HG03095 (cell line): ENCODE results near the gene CRADD.

Source experiments
- ATAC-seq: cut with Tn5 transposase; IDR thresholded peaks from one replicate; pipeline ENCODE4 v1.9.1; 2021; ENCODE audit warnings: moderate library complexity; ENCODE audit not compliant: unreplicated experiment

Gene CRADD

GRCh38 chr12:93670104-93670503, 7.1 kb upstream of the CRADD start:
- ATAC-seq: no peak

DNA sequence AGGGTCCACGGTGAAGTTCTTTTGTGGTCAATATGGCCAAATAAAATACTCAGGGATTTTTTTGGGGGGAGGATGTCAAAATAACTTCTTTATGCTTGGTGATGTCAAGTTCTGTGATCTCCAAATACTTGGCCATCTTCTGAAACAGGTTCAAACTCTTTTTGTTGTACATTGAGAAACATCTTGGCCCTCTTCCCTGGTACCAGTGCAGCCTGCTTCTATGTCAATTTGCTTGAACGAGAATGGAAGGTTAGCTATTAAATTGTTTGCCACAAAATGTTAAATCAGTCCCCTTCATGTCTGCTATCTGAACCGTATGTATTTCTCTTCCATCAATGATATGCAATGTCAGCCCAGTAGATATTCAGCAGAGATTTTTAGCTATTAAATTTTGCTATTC, 6.1 kb upstream of the CRADD start:
- no peak for ATAC-seq

DNA sequence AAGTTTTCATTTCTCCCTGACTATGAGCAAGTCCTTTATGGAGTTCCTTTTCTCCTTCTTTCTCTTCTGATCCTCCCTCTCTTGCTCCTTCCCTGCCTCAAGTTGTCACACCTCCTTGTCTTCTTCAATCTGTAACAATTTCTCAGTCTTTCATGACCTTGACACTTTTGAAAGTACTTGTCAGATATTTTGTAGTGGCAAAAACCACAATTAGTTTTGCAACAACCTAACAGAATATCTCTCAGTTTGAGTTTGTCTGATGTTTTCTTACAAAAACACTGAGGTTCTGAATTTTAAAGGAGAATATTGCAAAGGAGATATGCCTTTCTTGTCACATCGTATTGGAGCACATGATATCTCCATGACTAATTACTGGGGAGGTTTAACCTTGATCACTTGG, 4.1 kb upstream of the CRADD start:
- no peak for ATAC-seq

DNA sequence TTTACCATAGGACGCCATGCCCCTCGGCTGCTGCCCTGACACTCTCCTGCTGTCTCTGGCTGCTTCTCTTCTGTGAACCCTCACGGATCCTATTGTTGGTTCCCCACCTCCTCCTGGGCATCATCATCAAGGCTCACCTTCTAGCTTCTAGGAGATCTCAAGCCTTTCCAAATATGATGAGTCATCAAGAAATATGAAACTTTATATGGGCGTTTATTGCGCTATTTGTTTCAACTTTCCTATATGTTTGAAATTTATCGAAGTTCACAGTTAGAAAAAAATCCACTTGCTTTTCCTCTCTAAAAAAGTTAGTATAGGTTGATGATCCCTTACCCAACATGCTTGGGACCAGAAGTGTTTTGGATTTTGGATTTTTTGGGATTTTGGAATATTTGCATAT, 2.8 kb upstream of the CRADD start:
- no peak for ATAC-seq

GRCh38 chr12:93676408-93677194, 574 bp upstream of the CRADD start:
- ATAC-seq: no peak

DNA sequence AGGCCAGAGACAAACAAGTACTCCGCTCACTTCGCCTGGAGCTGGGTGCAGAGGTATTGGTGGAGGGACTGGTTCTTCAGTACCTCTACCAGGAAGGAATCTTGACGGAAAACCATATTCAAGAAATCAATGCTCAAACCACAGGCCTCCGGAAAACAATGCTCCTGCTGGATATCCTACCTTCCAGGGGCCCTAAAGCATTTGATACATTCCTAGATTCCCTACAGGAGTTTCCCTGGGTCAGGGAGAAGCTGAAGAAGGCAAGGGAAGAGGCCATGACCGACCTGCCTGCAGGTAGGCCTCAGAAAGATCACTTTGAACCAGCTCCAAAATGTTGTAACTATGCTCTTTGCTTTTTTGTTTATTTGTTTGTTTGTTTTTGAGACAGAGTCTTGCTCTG, 1.6 kb downstream of the CRADD start:
- ATAC-seq: no peak

DNA sequence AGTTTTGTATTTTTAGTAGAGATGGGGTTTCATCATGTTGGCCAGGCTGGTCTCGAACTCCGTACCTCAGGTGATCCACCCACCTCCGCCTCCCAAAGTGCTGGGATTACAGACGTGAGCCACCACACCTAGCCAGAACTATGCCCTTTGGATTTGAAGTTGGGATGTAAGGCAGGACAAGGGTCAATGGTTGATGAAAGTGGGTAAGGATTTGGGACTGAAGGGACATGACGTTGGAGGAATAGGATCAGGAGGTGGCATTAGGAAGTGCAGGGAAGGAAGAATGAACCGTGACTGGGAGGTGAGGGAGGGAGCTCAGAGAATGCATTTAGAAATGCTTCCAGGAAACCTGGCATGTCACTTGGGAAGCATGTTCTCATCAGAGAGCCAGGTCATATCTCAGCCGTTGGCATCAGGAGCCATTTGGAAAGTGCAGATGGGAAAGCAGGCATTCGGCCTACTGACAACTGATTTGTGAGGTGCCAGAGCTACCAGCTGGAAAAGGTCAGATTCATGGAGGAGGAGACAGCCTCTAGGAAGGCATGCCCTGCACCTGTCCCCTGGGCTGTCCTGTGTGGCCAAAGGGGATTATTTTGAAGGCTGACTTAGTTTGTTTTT, 2.2 kb downstream of the CRADD start:
- no peak for ATAC-seq

GRCh38 chr12:93680006-93680405, 2.8 kb downstream of the CRADD start:
- no peak for ATAC-seq

- ATAC-seq: no peak
These were observed 5.7 kb downstream of the CRADD start for GRCh38 chr12:93682846-93683261.

GRCh38 chr12:93683410-93683809, 6.2 kb downstream of the CRADD start:
- no peak for ATAC-seq

GRCh38 chr12:93684716-93685115, 7.5 kb downstream of the CRADD start:
- no peak for ATAC-seq

GRCh38 chr12:93686572-93687356, 9.6 kb downstream of the CRADD start:
- no peak for ATAC-seq

DNA sequence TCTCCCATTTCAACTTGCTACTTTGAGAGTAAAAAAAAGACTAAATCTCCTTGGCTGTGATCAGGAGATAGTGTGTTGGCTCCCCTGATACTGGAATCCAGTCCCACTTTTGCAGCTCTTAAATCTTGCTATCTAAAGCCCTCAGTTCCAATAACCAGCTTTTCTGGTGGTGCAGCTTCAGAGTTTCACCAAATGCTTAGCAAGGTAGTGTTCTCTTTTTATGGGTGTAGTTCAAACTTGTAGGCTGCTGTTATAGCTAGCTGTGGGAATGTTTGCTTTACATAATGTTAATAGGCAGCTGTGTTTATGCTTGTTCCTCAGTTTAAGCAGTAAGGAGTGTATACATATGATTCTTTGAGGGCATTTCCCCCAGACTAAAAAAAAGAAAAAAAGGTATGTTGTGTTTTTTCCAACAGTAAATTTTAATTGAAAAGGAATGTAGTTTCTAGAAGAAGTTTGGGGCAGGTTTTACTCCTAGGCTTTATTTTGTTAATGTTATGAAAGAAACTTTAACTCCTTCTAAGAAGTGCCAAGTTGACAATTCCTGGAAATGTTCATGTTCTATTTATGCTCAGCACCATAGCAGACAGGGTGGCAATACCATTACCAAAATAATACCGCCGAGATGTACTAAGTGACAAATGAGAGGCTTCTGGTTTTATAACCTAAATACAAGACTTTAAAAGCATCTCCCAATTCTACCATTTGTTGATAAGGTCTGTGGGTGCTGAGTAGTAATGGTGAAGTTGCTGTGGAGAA, 12.1 kb downstream of the CRADD start:
- no peak for ATAC-seq

DNA sequence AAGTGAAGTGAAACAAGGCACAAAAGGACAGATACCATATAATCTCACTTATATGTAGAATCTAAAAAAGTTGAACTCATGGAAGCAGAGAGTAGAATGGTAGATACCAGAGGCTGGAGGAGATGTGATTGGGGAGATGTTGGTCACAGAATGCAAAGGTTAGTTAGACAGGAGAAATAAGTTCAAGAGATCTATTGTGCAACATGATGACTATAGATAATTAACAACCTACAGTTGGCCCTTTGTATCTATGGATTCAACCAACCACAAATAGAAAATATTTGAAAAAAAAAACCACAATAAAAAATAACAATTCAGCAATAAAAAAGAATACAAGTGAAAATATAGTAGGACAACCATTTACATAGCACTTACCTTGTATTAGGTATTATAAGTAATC, 19.3 kb downstream of the CRADD start:
- no peak for ATAC-seq

GRCh38 chr12:93698307-93699092, 21.3 kb downstream of the CRADD start:
- ATAC-seq: no peak

GRCh38 chr12:93699271-93700145, 22.3 kb downstream of the CRADD start:
- ATAC-seq: no peak

GRCh38 chr12:93702707-93703315, 25.6 kb downstream of the CRADD start:
- no peak for ATAC-seq

- peak; percentile 60 for ATAC-seq
These were observed 26.9 kb downstream of the CRADD start for GRCh38 chr12:93704122-93704521.

DNA sequence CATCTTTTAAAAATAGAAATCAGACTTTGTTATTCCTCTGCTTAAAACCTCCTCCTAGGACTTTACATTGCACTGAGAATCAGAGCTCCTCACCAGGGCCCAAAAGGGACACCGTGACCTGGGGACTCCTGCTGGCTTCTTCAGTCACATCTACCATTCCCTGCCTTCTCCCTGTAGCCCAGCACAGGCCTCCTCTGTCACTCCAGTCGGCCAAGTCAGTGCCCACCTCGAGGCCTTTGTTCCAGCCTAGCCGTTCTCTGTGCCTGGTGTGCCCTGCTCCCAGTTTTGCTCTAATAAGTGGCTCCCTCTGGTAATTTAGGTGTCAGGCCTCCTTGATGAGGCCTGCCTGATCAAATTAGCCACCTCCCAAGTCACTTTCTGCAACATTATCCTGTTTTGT, 27.4 kb downstream of the CRADD start:
- no peak for ATAC-seq
